Fibroblast of lung (primary cell): ENCODE data around the gene PICALM.

Experiments used
- EZH2 ChIP-seq: IDR thresholded peaks from 2 replicates; pipeline ENCODE4 v1.5.1; 2012; ENCODE audit warnings: low read length, control low read depth, mild to moderate bottlenecking; ENCODE audit errors: missing control alignments
- TF ChIP-seq, protein P1 (sequence below), 2 donors: IDR thresholded peaks in 1 of 2; conservative IDR thresholded peaks in 1 of 2; 1 replicate in 1 of 2; 2 replicates in 1 of 2; pipeline ENCODE4 v1.5.1; 2011 to 2012; ENCODE audit warnings: low read length in 2 of 2, control low read depth in 1 of 2, inconsistent platforms in 1 of 2, low read depth in 1 of 2, mild to moderate bottlenecking in 1 of 2

DNA sequence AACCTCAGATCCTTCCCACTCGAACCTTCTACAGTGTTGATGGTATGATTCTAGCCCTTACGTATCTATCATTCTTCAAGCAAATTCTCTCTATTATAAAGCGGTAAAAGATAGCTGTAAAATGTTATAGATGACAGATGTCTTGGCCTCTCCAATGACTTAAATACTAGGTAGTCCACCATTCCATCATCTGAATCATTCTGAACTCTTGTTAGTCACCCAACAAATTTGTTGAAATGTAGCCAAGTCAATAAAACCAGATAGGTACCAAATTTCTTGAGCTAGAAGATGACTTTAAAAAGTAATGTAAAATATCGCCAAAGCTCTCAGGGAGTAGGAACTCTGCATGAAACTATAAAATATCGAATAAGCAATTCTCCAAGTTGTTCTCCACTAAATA lies 32.6 kb upstream of the PICALM start:
- TF ChIP-seq, protein P1, sequence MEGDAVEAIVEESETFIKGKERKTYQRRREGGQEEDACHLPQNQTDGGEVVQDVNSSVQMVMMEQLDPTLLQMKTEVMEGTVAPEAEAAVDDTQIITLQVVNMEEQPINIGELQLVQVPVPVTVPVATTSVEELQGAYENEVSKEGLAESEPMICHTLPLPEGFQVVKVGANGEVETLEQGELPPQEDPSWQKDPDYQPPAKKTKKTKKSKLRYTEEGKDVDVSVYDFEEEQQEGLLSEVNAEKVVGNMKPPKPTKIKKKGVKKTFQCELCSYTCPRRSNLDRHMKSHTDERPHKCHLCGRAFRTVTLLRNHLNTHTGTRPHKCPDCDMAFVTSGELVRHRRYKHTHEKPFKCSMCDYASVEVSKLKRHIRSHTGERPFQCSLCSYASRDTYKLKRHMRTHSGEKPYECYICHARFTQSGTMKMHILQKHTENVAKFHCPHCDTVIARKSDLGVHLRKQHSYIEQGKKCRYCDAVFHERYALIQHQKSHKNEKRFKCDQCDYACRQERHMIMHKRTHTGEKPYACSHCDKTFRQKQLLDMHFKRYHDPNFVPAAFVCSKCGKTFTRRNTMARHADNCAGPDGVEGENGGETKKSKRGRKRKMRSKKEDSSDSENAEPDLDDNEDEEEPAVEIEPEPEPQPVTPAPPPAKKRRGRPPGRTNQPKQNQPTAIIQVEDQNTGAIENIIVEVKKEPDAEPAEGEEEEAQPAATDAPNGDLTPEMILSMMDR (conservative IDR thresholded peaks at IDR 0.05 in 1 of 2, IDR thresholded peaks at IDR 0.05 in 1 of 2; ENCODE audit: low read depth in 1 of 2, low read length in 2 of 2), result no peak
- no peak for TF ChIP-seq EZH2
